GM06990 (cell line): ENCODE measurements around the gene RPL3.
"Not testable (repeated sequence)": the region's sequence is repeated elsewhere in the genome, so short reads cannot be mapped to it uniquely, and the experiment has no call there.

Experiments used
- DNase-seq: peaks from one replicate; pipeline ENCODE4 v3.0.0-alpha.2; 2011; ENCODE audit not compliant: insufficient read length; ENCODE audit errors: extremely low read depth
- H3K27me3 ChIP-seq: replicated peaks from 2 replicates; pipeline ENCODE4 v1.6.0; 2011; ENCODE audit warnings: low read length; ENCODE audit not compliant: control insufficient read depth, insufficient read depth
- H3K36me3 ChIP-seq: 2 replicates; pipeline ENCODE4 v1.5.1; 2011; ENCODE audit warnings: low read length; ENCODE audit not compliant: control insufficient read depth, insufficient read depth
- H3K4me3 ChIP-seq: replicated peaks from 2 replicates; pipeline ENCODE4 v1.5.1; 2011; ENCODE audit warnings: low read depth, mild to moderate bottlenecking, control low read depth, low read length
- CTCF ChIP-seq: IDR thresholded peaks from 2 replicates; pipeline ENCODE4 v1.5.1; 2011; ENCODE audit warnings: low read length, control low read depth, mild to moderate bottlenecking, inconsistent platforms; ENCODE audit not compliant: insufficient read depth, poor library complexity, severe bottlenecking

The RPL3 gene

DNA sequence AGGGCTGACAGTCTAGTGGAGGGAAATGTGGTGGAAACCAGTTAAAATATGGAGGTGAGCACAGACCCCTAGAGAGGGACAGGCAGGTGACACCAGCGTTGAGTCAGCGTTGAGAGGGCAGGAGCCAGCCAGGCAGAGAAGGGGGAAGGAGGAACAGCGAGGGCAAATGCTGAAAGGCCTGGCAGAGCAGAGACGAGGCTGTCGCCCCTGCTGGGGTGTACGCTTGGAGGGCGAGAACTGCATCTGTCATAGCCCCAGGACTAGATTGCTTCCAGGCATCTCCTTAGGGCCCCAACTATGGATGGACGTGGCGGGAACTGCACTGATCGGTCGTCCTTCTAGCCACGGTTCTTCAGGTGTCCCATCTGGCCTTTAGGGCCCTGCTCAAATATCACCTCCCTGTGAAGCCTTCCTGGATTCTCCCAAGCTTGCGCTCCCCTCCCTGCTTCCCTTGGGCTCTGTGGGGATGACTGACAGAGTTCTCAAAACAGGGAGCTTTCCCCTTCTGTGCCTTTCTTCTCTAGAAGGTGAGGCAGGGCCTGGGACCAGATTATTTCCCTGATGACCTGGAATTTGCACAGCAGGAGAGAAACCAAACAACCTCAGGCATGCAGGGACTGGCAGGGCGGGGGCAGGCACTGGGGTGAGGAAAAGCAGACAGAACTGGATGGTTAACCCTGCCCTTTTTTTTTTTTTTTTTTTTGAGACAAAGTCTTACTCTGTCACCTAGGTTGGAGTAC lies 41.4 kb upstream of the RPL3 start:
- no peak for TF ChIP-seq CTCF
- no peak for DNase-seq
- Histone ChIP-seq H3K4me3 (no peak overlapping the region), H3K27me3 (no peaks in the 10 kb centered on the region), H3K36me3 (no peaks in the 10 kb centered on the region)

GRCh38 chr22:39360242-39360641 lies 40.8 kb upstream of the RPL3 start:
- no peak for DNase-seq

GRCh38 chr22:39359659-39360195 lies 40.3 kb upstream of the RPL3 start:
- no peak for TF ChIP-seq CTCF
- no peak for DNase-seq
- Histone ChIP-seq H3K4me3 (no peak overlapping the region), H3K36me3 (no peaks in the 10 kb centered on the region), H3K27me3 (no peaks in the 10 kb centered on the region)

More at GRCh38 chr22:39360242-39360641, 40.8 kb upstream of the RPL3 start:
- no peaks in the 10 kb centered on the region for H3K36me3 ChIP-seq
- H3K27me3 ChIP-seq = no peaks in the 10 kb centered on the region
- no peak for TF ChIP-seq CTCF
- H3K4me3 ChIP-seq = no peak overlapping the region

- H3K4me3 ChIP-seq, DNase-seq, H3K27me3 ChIP-seq, H3K36me3 ChIP-seq: not testable (repeated sequence)
Observed at GRCh38 chr22:39358197-39358596, 38.8 kb upstream of the RPL3 start.

DNA sequence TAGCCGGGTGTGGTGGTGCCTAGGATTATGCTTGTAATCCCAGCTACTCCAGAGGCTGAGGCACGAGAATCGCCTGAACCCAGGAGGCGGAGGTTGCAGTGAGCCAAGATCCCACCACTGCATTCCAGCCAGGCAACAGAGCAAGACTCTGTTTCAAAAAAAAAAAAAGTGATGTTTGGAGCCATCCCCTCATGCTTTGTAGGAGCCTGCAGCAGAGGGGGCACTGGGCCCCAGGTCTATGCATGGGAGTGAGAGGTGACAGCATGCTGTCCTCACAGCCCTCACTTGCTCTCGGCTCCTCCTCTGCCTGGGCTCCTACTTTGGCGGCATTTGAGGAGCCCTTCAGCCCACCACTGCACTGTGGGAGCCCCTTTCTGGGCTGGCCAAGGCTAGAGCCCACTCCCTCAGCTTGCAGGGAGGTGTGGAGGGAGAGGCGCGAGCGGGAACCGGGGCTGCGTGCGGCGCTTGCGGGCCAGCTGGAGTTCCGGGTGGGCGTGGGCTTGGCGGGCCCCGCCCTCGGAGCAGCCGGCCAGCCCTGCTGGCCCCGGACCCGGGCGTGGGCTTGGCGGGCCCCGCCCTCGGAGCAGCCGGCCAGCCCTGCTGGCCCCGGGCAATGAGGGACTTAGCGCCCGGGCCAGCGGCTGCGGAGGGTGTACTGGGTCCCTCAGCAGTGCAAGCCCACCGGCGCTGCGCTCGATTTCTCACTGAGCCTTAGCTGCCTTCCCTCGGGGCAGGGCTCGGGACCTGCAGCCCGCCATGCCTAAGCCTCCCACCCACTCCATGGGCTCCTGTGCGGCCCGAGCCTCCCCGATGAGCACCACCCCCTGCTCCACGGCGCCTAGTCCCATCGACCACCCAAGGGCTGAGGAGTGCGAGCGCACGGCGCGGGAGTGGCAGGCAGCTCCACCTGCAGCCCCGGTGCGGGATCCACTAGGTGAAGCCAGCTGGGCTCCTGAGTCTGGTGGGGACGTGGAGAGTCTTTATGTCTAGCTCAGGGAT lies 38.0 kb upstream of the RPL3 start:
- not testable (repeated sequence) for H3K36me3 ChIP-seq, DNase-seq, H3K27me3 ChIP-seq, H3K4me3 ChIP-seq

DNA sequence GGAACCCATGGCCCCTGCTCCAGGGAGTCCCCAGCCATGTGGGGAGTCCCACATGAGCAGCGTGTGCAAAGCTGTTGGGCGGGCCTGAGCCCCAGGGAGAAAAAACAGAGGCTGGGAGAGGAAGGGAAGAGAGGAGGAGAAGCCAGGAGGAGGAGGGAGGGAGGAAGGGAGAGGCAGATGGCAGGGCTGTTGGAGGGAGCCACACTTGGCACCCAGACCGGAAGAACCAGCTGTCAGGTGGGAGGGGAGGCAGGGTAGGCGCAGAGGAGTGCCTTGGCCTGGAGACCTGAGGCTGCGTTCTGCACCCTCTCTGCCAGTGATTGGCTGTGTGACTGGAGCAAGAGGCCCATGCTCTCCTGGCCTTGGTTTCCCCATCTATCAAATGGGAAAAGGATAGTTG lies 37.0 kb upstream of the RPL3 start:
- H3K36me3 ChIP-seq = no peaks in the 10 kb centered on the region
- no peak for DNase-seq

GRCh38 chr22:39355805-39356204 lies 36.4 kb upstream of the RPL3 start:
- not testable (repeated sequence) for H3K27me3 ChIP-seq, H3K36me3 ChIP-seq, DNase-seq, H3K4me3 ChIP-seq

More for the DNA sequence above, 37.0 kb upstream of the RPL3 start:
- no peaks in the 10 kb centered on the region for H3K27me3 ChIP-seq
- TF ChIP-seq CTCF = no peak
- H3K4me3 ChIP-seq = no peak overlapping the region
